Ascending aorta (tissue), 2 donors: Measurements from ENCODE around the gene NTNG2. TPM values are rescaled to one million over a fixed set of nuclear protein-coding genes. Genes with fewer than 3 reads are reported as not detected.

ENCODE experiments used
- DNase-seq, 2 donors: peaks; one replicate each; pipeline ENCODE4 v3.0.0-alpha.2; 2019; ENCODE audit warnings: low spot score in 2 of 2
- H3K27ac ChIP-seq, 2 donors: fragments of 200-600 bp; sonication (generic); one replicate each; pipeline ENCODE4 v1.5.1; 2016 to 2017; ENCODE audit warnings: mild to moderate bottlenecking in 1 of 2
- H3K27me3 ChIP-seq: fragments of 200-600 bp; sonication (generic); one replicate; pipeline ENCODE4 v1.5.1; 2017
- H3K36me3 ChIP-seq, 2 donors: fragments of 200-600 bp; sonication (generic); one replicate each; pipeline ENCODE4 v1.5.1; 2016
- H3K4me1 ChIP-seq, 2 donors: fragments of 200-600 bp; sonication (generic); one replicate each; pipeline ENCODE4 v1.5.1; 2016 to 2017; ENCODE audit warnings: mild to moderate bottlenecking in 1 of 2
- H3K4me3 ChIP-seq, 2 donors: fragments of 200-600 bp; sonication (generic); one replicate each; pipeline ENCODE4 v1.5.1; 2016 to 2017; ENCODE audit warnings: mild to moderate bottlenecking in 1 of 2
- H3K9me3 ChIP-seq, 2 donors: fragments of 200-600 bp; sonication (generic); one replicate each; pipeline ENCODE4 v1.5.1; 2016
- CTCF ChIP-seq, 3 experiments: fragments of 200-600 bp in 2 of 3; fragments of 450-650 bp in 1 of 3; sonication (generic) in 2 of 3; IDR thresholded peaks; one replicate each; pipeline ENCODE4 v1.5.1; 2016 to 2019; ENCODE audit warnings: antibody characterized with exemption in 3 of 3, mild to moderate bottlenecking in 1 of 3, moderate library complexity in 1 of 3
- intact Hi-C: fragments of 100-400 bp; cut with DNase I; formaldehyde crosslinking; loops from one replicate; pipeline ENCODE4 v1.15.1; 2023
- total RNA-seq: library from RNA; depleted of rRNA; stranded (reverse); fragments of >200 nt; gene quantifications from one replicate; pipeline ENCODE4 v1.1.0, GENCODE V29; 2016

NTNG2 gene
- total RNA-seq, 1 donor from 2014 or later = 5.9 TPM

- no peak overlapping the region for H3K27ac ChIP-seq
- no peak overlapping the region for H3K4me3 ChIP-seq
- H3K36me3 ChIP-seq = no peaks in the 10 kb centered on the region
- intact Hi-C loops = no loop called here
- DNase-seq = no peak
- peaks cover 5 to 10% of the 10 kb centered on the region in 2 donors for H3K4me1 ChIP-seq
- no peaks in the 10 kb centered on the region for H3K27me3 ChIP-seq
- no peaks in the 10 kb centered on the region for H3K9me3 ChIP-seq
- TF ChIP-seq CTCF (IDR thresholded peaks at IDR 0.05) = no peak
Observed at GRCh38 chr9:132239518-132239917, 77.7 kb downstream of the NTNG2 start.

GRCh38 chr9:132239999-132240840, 78.4 kb downstream of the NTNG2 start:
- TF ChIP-seq CTCF (IDR thresholded peaks at IDR 0.05) = no peak
- intact Hi-C loops = loop anchor here (5.0 kb wide), 2 partner anchors 73 to 163 kb away; partner anchors contain the start of gene MED27
- H3K4me1 ChIP-seq = peaks cover 5 to 10% of the 10 kb centered on the region in 2 donors
- peak overlapping the region in 1 of 2 donors; percentile 43 for H3K27ac ChIP-seq
- H3K4me3 ChIP-seq = peak overlapping the region; percentile 82 to 83
- no peak for DNase-seq
- H3K36me3 ChIP-seq = no peaks in the 10 kb centered on the region
- H3K27me3 ChIP-seq = no peaks in the 10 kb centered on the region
- H3K9me3 ChIP-seq = no peaks in the 10 kb centered on the region

GRCh38 chr9:132240841-132241482, 79.1 kb downstream of the NTNG2 start:
- no peak for TF ChIP-seq CTCF (IDR thresholded peaks at IDR 0.05)
- DNase-seq = peak; percentile 95 to 98
- Histone ChIP-seq H3K27me3 (no peaks in the 10 kb centered on the region), H3K9me3 (no peaks in the 10 kb centered on the region), H3K36me3 (no peaks in the 10 kb centered on the region), H3K4me1 (peaks cover 5 to 10% of the 10 kb centered on the region in 2 donors), H3K4me3 (peak overlapping the region; percentile 82 to 83), H3K27ac (peak overlapping the region in 1 of 2 donors; percentile 43)
- intact Hi-C loops = loop anchor here (5.0 kb wide), 2 partner anchors 74 to 164 kb away; partner anchors contain the start of gene MED27

- no peak for DNase-seq
- no peak overlapping the region for H3K27ac ChIP-seq
- no peaks in the 10 kb centered on the region for H3K36me3 ChIP-seq
- H3K4me1 ChIP-seq = peaks cover 5 to 10% of the 10 kb centered on the region in 2 donors
- TF ChIP-seq CTCF (IDR thresholded peaks at IDR 0.05) = peak in 1 of 3 experiments; percentile 18
- H3K27me3 ChIP-seq = no peaks in the 10 kb centered on the region
- peak overlapping the region; percentile 82 to 83 for H3K4me3 ChIP-seq
- H3K9me3 ChIP-seq = no peaks in the 10 kb centered on the region
- intact Hi-C loops = loop anchor here (5.0 kb wide), 2 partner anchors 74 to 164 kb away; partner anchors contain the start of gene MED27
Observed at GRCh38 chr9:132241483-132241839, 79.6 kb downstream of the NTNG2 start.

GRCh38 chr9:132241840-132242620, 80.2 kb downstream of the NTNG2 start:
- DNase-seq = peak in 1 of 2 donors; percentile 60
- no peaks in the 10 kb centered on the region for H3K36me3 ChIP-seq
- H3K27ac ChIP-seq = no peak overlapping the region
- intact Hi-C loops = loop anchor here (5.0 kb wide), 2 partner anchors 75 to 165 kb away; partner anchors contain the start of gene MED27
- peak overlapping the region; percentile 82 to 83 for H3K4me3 ChIP-seq
- H3K9me3 ChIP-seq = no peaks in the 10 kb centered on the region
- peaks cover 5 to 10% of the 10 kb centered on the region in 2 donors for H3K4me1 ChIP-seq
- no peaks in the 10 kb centered on the region for H3K27me3 ChIP-seq
- no peak for TF ChIP-seq CTCF (IDR thresholded peaks at IDR 0.05)
